ENCODE results near the gene ALDH3A2.

The ALDH3A2 gene

GRCh38 chr17:19713462-19713861 is 64.9 kb downstream of the ALDH3A2 start:
- H3K4me3 ChIP-seq (ENCODE audit: low read length), result no peak overlapping the region
- no peaks in the 10 kb centered on the region for H3K9me3 ChIP-seq (ENCODE audit: control insufficient read depth, low read depth, low read length)
- H3K9ac ChIP-seq (ENCODE audit: low read length), result no peak overlapping the region
- H3K27ac ChIP-seq (ENCODE audit: low read length), result no peak overlapping the region
- no peaks in the 10 kb centered on the region for H3K4me1 ChIP-seq (ENCODE audit: control insufficient read depth, low read depth, low read length)
- H3K27me3 ChIP-seq (ENCODE audit: control insufficient read depth, insufficient read depth, low read length), result no peaks in the 10 kb centered on the region
- no peaks in the 10 kb centered on the region for H3K36me3 ChIP-seq (ENCODE audit: control insufficient read depth, low read depth, low read length)

- Histone ChIP-seq H3K36me3 (ENCODE audit: control insufficient read depth, low read depth, low read length) (no peaks in the 10 kb centered on the region), H3K4me1 (ENCODE audit: control insufficient read depth, low read depth, low read length) (no peaks in the 10 kb centered on the region), H3K9ac (ENCODE audit: low read length) (no peak overlapping the region), H3K27ac (ENCODE audit: low read length) (no peak overlapping the region), H3K4me3 (ENCODE audit: low read length) (no peak overlapping the region), H3K27me3 (ENCODE audit: control insufficient read depth, insufficient read depth, low read length) (no peaks in the 10 kb centered on the region), H3K9me3 (ENCODE audit: control insufficient read depth, low read depth, low read length) (no peaks in the 10 kb centered on the region)
Observed at GRCh38 chr17:19713901-19714361, 65.4 kb downstream of the ALDH3A2 start.

- no peaks in the 10 kb centered on the region for H3K27me3 ChIP-seq (ENCODE audit: control insufficient read depth, insufficient read depth, low read length)
- H3K36me3 ChIP-seq (ENCODE audit: control insufficient read depth, low read depth, low read length), result no peaks in the 10 kb centered on the region
- no peaks in the 10 kb centered on the region for H3K4me1 ChIP-seq (ENCODE audit: control insufficient read depth, low read depth, low read length)
- no peak overlapping the region for H3K27ac ChIP-seq (ENCODE audit: low read length)
- H3K9me3 ChIP-seq (ENCODE audit: control insufficient read depth, low read depth, low read length), result no peaks in the 10 kb centered on the region
- H3K9ac ChIP-seq (ENCODE audit: low read length), result no peak overlapping the region
- no peak overlapping the region for H3K4me3 ChIP-seq (ENCODE audit: low read length)
Observed at GRCh38 chr17:19714542-19715411, 66.2 kb downstream of the ALDH3A2 start.

GRCh38 chr17:19716108-19717030 is 67.8 kb downstream of the ALDH3A2 start, which contains the start of gene SLC47A2:
Gene SLC47A2, minus strand, starts transcription at chr17:19716584. Its CDS starts 29 bp downstream, at chr17:19716555.
- no peaks in the 10 kb centered on the region for H3K36me3 ChIP-seq (ENCODE audit: control insufficient read depth, low read depth, low read length)
- H3K9me3 ChIP-seq (ENCODE audit: control insufficient read depth, low read depth, low read length), result no peaks in the 10 kb centered on the region
- no peak within 1 kb of the TSS for H3K27ac ChIP-seq (ENCODE audit: low read length)
- H3K9ac ChIP-seq (ENCODE audit: low read length), result no peak within 1 kb of the TSS
- no peak within 1 kb of the TSS for H3K4me3 ChIP-seq (ENCODE audit: low read length)
- no peaks in the 10 kb centered on the region for H3K4me1 ChIP-seq (ENCODE audit: control insufficient read depth, low read depth, low read length)
- H3K27me3 ChIP-seq (ENCODE audit: control insufficient read depth, insufficient read depth, low read length), result no peaks in the 10 kb centered on the region

GRCh38 chr17:19717031-19717360 is 68.4 kb downstream of the ALDH3A2 start:
- Histone ChIP-seq H3K9ac (ENCODE audit: low read length) (no peak overlapping the region), H3K4me3 (ENCODE audit: low read length) (no peak overlapping the region), H3K36me3 (ENCODE audit: control insufficient read depth, low read depth, low read length) (no peaks in the 10 kb centered on the region), H3K4me1 (ENCODE audit: control insufficient read depth, low read depth, low read length) (no peaks in the 10 kb centered on the region), H3K27me3 (ENCODE audit: control insufficient read depth, insufficient read depth, low read length) (no peaks in the 10 kb centered on the region), H3K9me3 (ENCODE audit: control insufficient read depth, low read depth, low read length) (no peaks in the 10 kb centered on the region), H3K27ac (ENCODE audit: low read length) (no peak overlapping the region)

- Histone ChIP-seq H3K27me3 (ENCODE audit: control insufficient read depth, insufficient read depth, low read length) (no peaks in the 10 kb centered on the region), H3K9me3 (ENCODE audit: control insufficient read depth, low read depth, low read length) (no peaks in the 10 kb centered on the region), H3K4me1 (ENCODE audit: control insufficient read depth, low read depth, low read length) (no peaks in the 10 kb centered on the region), H3K36me3 (ENCODE audit: control insufficient read depth, low read depth, low read length) (no peaks in the 10 kb centered on the region), H3K9ac (ENCODE audit: low read length) (no peak overlapping the region), H3K4me3 (ENCODE audit: low read length) (no peak overlapping the region), H3K27ac (ENCODE audit: low read length) (no peak overlapping the region)
Observed at GRCh38 chr17:19717411-19717908, 68.9 kb downstream of the ALDH3A2 start.

- no peak overlapping the region for H3K4me3 ChIP-seq (ENCODE audit: low read length)
- no peaks in the 10 kb centered on the region for H3K4me1 ChIP-seq (ENCODE audit: control insufficient read depth, low read depth, low read length)
- no peaks in the 10 kb centered on the region for H3K36me3 ChIP-seq (ENCODE audit: control insufficient read depth, low read depth, low read length)
- H3K27ac ChIP-seq (ENCODE audit: low read length), result no peak overlapping the region
- no peak overlapping the region for H3K9ac ChIP-seq (ENCODE audit: low read length)
- no peaks in the 10 kb centered on the region for H3K27me3 ChIP-seq (ENCODE audit: control insufficient read depth, insufficient read depth, low read length)
- no peaks in the 10 kb centered on the region for H3K9me3 ChIP-seq (ENCODE audit: control insufficient read depth, low read depth, low read length)
Observed at GRCh38 chr17:19718041-19718612, 69.6 kb downstream of the ALDH3A2 start.

- no peaks in the 10 kb centered on the region for H3K4me1 ChIP-seq (ENCODE audit: control insufficient read depth, low read depth, low read length)
- no peaks in the 10 kb centered on the region for H3K36me3 ChIP-seq (ENCODE audit: control insufficient read depth, low read depth, low read length)
- H3K4me3 ChIP-seq (ENCODE audit: low read length), result no peak overlapping the region
- H3K9me3 ChIP-seq (ENCODE audit: control insufficient read depth, low read depth, low read length), result no peaks in the 10 kb centered on the region
- H3K27me3 ChIP-seq (ENCODE audit: control insufficient read depth, insufficient read depth, low read length), result no peaks in the 10 kb centered on the region
- H3K27ac ChIP-seq (ENCODE audit: low read length), result no peak overlapping the region
- no peak overlapping the region for H3K9ac ChIP-seq (ENCODE audit: low read length)
Observed at GRCh38 chr17:19718613-19719354, 70.2 kb downstream of the ALDH3A2 start.

- H3K4me3 ChIP-seq (ENCODE audit: low read length), result no peak overlapping the region
- H3K9ac ChIP-seq (ENCODE audit: low read length), result no peak overlapping the region
- no peaks in the 10 kb centered on the region for H3K9me3 ChIP-seq (ENCODE audit: control insufficient read depth, low read depth, low read length)
- no peaks in the 10 kb centered on the region for H3K36me3 ChIP-seq (ENCODE audit: control insufficient read depth, low read depth, low read length)
- no peaks in the 10 kb centered on the region for H3K27me3 ChIP-seq (ENCODE audit: control insufficient read depth, insufficient read depth, low read length)
- no peak overlapping the region for H3K27ac ChIP-seq (ENCODE audit: low read length)
- no peaks in the 10 kb centered on the region for H3K4me1 ChIP-seq (ENCODE audit: control insufficient read depth, low read depth, low read length)
Observed at GRCh38 chr17:19719355-19720209, 71.0 kb downstream of the ALDH3A2 start.

- Histone ChIP-seq H3K4me1 (ENCODE audit: control insufficient read depth, low read depth, low read length) (no peaks in the 10 kb centered on the region), H3K27me3 (ENCODE audit: control insufficient read depth, insufficient read depth, low read length) (no peaks in the 10 kb centered on the region), H3K9me3 (ENCODE audit: control insufficient read depth, low read depth, low read length) (no peaks in the 10 kb centered on the region), H3K9ac (ENCODE audit: low read length) (no peak overlapping the region), H3K27ac (ENCODE audit: low read length) (no peak overlapping the region), H3K36me3 (ENCODE audit: control insufficient read depth, low read depth, low read length) (no peaks in the 10 kb centered on the region), H3K4me3 (ENCODE audit: low read length) (no peak overlapping the region)
Observed at GRCh38 chr17:19720210-19720475, 71.6 kb downstream of the ALDH3A2 start.

Data from iPS-18a (cell line).